NCI-H187 treated with DMSO at 0.1 percent for 48 hours (cell line): Measurements from ENCODE around the gene GMCL2.

Experiments used
- DNase-seq: peaks from one replicate; lab custom pipeline; 2025; lab: John Stamatoyannopoulos, UW

GMCL2 gene

DNA sequence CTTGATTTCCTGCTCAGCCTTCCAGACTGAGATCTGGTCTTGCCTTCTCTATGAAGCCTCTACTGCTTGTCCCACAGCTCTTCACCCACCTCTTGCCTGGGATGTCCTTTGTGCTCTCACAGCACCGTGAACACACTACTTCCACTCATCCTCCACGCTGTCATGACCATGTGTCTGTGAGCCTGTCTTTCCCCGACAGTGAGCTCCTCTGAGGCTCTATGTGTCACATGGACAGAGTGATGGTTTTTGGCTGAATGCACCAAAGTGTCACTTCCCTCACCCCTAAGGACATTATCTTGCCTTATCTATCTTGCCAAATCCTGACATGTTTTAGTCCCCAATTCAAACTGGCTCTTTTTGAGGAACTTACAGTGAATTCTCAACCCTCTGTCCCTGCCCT lies 34.1 kb upstream of the GMCL2 start:
- no peak for DNase-seq

DNA sequence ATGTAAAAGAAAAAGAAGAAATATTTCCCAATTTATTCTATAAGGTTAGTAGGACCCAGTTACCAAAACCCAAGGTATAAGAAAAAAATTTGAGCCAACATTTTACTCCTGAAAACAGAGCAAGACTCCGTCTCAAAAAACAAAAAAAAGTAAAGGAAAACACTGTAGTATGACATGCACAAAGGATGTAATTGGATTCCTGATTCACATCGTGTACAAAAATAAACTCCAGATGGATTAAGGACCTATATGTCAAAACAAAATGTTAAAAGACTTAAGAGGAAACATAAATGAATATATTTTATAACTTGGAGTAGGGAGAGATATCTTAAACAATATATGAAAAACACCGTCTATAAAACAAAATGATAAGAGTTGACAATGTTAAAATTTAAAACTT lies 31.7 kb upstream of the GMCL2 start:
- no peak for DNase-seq

DNA sequence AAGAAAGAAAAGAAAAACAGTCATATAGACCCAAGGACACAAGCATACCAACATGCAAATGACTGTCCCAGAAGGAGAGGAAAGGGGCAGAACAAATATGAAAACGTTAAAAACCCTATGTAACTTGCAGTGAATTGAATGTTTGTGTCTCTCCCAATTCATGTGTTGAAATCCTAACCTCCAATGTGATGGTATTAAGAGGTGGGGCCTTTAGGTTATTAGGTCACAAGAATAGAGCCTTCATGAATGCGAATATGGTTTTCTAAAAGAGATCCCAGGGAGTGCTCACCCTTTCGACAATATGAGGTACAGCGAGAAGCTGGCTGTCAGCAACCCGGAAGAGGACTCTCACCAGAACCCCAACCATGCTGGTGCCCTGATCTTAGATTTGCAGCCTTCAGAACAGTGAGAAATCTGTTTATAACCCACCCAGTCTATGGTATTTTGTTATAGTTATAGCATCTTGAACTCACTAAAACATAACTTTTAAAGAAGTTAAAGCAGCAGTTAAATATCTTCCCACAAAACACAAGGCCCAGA lies 31.1 kb upstream of the GMCL2 start:
- no peak for DNase-seq

DNA sequence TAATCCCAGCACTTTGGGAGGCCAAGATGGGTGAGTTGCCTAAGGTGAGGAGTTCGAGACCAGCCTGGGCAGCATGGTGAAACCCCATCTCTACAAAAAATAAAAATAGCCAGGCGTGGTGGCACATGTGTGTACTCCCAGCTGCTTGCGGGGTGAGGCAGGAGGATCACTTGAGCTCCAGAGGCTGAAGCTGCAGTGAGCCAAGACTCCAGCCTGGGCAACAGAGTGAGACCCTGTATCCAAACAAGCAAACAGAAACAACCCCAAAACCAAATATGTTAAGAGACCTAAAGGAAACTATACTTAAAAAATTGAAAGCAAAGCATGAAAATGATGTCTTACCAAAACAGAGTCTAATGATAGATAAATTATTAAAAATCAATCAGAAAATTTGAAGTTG lies 29.6 kb upstream of the GMCL2 start:
- DNase-seq, result no peak

DNA sequence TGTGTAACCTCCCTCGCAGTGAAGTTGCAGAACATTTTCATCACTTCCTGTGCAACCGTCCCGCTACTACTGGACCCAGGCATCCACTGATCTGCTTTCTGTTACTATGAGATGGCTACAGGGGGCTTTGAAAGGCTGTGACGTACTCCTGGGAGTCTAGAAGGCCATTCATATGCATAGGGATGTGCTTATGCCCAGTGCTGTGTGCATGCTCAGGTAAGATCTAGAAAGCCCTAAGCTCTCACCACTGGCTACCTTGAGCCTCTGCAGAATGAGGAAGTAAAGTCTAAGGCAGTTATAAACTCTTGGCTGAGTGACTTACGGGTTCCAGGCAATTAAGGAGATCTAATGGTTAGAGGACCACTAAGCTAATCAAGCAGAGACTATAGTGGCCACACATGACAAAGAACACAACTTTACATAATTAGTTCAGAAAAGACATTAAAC lies 28.9 kb upstream of the GMCL2 start:
- DNase-seq, result no peak

DNA sequence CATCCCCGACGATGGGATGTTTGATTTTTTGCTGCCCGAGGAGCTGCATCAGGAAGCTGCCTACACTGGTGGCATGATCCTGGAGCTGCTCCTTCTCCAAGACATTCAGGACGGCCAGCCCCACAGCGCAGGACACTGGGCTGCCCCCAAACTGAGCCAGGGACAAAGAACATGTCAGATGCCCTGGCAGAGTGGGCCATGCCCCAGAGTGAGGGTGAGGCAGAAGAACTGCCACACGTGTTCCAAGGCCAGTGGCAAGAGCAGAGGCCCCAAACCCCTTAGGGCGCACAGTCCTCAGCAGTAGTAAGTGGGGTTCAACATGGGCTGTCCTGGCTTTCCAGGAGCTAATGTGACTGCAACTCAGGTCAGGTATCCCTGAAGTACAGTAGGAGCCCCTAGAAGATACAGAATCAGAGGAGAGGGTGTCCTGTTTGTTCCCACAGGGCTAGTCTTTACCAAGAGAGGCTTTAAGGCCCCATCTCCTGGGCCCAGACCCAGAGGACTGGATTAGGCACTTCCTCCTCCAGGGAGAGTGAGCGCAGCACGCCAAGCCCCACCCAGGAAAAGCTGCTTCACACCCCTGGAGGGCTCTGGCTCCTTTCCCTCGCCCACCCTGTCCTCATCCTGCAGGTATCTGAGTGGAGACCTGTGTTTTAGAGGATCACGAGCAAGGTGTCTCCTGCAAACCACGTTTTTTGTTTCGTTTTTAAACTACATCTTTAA lies 28.3 kb upstream of the GMCL2 start:
- no peak for DNase-seq

DNA sequence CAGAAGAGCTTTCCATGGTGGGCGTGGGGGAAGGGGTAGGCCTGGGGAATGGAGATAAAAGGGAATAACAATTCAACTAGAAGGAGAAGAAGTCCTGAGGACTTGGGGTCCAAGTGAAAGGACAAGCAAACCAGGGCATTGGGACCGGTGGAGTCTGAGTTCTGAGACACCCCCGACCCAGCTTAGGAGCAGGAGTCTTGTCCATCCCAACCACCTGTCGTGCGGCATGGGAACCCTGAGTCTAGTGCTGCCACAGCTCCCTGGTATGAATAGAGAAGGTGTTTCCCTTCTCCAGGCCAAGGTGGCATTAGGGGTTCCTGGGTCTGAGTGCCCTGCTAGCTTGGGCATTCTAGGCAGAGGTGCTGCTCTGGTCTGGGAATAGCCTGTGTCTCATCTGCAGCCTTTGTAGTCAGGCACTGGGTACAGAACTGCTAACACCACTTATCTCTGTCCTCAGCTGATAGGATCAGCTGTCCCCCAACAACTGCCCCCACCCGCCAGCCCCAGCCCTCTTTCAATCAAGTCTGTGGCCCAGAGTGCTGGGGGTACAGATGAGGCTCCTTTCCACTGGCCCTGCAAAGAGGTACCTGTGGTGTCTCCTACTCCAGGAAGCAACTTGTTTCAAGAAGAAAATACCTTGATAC lies 27.1 kb upstream of the GMCL2 start:
- no peak for DNase-seq

DNA sequence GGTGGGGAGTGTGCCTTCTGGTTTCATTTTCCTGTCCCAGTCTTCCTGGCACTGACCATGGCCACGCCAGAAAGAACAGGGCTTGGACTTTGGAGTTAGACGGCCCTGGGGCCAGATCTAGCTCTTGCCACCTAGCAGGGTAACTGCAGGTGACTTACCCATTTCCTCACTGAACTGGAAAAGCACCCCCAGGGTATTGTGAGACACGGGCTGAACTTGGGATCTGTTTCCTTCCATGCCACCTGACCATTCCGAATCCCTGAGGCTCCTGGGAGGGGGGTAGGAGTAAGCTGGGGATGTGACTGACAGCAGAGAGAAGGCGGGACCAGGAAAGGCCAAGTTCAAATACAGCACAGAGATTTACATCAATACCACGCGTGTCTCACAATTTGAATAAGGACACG lies 26.6 kb upstream of the GMCL2 start:
- DNase-seq, result no peak

DNA sequence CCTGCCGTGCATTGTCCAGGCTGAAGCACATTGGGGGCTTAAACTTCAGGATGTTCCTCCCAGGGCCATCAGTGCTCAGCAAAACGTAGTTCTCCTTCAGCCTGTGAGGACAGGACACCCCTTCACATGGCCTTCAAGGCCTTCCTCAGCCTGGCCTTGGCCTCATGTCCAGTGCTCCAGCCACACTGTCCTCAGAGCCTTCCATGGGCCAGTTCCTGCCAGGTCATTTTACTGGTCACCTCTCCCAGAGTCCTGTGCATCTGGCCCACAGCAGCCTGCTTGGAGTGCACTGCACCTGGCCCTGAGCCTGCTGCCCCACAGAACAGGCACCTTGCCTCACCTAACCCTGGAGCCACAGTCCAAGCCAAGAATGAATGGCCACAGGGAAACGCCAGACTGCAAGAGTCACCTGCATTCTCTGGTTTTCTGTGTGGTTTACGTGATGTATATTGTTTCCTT lies 25.9 kb upstream of the GMCL2 start:
- no peak for DNase-seq

DNA sequence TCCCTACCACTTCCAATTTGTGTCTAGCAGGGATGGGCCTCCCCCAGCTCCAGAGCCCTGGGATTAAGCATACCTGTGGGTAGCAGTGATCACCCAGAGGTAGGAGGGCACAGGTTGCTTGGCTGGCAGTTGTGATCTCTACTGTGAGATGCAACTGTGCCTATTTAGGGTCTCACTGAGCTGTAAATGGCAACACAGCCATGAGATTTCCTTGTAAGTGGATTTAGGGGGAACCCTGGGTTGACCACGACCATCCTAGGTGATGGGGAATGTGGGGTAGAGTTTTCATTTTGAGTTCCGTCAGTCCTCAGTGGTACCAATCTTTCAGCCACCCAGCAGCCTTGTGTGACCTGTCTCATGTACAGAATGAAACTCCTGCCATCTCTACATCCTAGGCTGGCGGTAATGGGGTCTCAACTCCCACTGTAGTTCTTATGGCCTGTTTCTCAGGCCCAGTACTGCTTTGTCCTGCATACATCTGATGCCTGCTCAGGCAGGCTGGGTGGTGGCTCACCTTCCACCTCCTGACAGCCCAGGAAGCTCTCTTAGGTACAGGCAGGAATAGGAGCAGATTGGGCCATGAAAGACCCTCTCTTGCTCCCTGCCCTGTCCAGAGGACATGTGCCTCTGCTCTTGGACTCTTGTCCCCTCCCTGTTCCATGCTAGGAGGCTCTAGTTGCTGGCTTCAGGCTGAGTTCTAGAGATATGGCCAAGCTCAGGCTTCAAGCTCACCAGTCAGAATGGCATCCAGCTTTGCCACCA lies 25.3 kb upstream of the GMCL2 start:
- no peak for DNase-seq

DNA sequence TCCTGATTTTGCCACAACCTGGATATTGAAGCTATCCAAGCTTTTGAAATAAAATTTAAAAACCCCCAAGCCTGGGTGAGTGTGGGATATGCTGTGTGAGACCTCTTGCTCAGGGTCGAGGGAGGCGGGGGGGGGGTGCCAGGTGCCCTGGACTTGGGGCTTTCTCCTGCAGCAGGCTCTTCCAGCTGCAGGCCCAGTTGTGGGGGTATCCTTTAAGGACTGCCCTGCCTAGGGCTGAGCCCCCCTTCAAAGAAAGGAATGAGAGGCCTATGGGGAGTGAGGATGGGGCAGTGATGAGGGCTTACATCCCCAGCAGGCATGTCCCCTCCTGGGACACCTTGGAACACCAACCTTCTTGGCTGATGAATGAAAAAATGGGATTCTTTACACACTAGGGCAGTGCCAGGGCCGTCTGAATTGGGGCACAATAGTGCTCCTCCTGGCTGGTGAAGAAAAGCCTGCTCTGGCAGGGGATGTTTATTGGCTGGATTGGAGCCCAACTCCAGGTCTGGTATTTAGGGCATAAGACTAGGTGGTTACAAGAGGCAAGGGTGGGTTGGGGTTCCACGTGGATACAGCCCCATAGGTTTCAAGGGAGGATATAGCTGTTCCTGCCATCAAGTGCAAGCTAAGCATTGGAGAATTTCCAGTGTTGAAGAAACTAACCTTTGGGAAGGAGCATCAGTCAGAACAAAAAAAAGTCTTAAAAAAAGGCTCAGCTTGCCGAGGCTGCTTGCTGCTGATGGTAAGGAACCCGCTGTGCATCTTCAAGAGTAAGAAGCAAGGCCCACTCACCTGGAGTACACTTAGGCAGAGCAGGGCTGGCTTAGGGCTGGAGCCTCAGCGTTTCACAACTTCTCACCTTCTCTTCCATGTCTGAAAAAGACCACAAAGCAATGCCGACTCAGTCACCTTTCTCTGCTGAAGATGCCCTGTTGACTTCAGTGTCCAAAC lies 24.2 kb upstream of the GMCL2 start:
- DNase-seq, result no peak

DNA sequence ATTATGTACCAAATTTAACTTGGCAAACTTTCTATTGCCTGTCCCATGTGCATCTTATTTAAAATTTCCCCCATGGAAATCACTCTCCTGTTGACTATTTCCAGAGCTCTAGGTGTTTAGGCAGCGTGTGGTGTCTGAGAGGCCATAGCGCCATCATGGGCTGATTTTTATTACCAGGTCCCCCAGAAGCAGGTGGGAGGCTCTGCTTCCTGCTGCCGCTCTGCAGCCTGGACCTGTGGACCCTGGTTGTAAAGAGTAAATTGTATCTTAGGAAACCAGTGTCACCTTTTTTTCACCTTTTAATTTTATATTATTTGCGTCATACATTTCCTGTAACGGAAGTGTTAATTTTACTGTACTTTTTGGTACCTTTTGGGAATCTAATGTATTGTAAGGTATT lies 23.5 kb upstream of the GMCL2 start:
- DNase-seq, result no peak

DNA sequence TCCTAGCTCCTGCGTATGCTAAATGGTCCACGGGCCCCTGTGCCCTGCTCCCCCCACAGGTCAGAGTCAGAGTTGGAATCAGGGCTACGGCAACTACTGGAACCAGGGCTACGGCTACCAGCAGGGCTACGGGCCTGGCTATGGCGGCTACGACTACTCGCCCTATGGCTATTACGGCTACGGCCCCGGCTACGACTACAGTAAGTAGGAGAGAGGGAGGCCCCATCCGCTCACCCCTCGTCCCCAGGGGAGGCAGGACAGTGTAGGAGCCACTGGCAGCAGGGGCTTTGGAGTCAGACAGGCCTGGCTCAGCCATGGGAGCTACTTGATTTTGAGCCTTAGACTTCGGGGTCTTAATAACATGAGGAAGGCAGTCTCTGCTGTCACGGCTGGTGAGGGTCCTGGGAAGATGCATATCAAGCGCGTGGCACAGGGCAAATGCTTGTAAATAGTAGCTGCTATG lies 22.9 kb upstream of the GMCL2 start:
- no peak for DNase-seq

DNA sequence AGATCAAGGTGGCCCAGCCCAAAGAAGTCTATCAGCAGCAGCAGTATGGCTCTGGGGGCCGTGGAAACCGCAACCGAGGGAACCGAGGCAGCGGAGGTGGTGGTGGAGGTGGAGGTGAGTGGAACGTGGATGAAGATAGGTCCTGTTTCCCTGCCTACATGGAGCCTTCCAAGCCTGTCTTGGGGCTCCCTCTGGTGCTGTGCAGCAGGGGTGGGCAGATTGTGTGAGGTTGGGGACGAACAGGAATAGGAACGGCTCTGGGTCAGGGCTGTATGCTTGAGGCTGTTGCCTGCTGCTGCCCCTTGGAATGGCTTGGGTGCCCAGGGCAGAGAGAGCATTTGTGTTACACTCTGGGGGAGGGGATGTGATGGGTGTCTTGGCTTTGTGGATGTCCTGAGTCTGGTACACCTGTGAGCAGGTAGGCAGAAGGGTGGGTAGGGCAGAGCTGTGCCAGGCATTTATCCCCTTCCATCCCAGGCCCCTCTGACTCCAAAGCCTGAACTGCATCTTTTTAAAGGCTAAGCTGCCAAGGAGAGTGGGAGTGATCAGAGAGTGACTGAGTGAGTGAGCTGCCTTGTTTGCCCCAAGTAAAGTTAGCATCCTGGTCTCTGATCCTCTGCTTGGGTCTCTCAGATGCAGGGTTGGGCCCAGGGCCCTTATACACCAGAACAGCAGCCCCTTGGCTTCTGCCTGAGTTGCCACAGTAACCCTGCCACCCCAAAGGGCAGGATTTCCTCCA lies 22.3 kb upstream of the GMCL2 start:
- no peak for DNase-seq

DNA sequence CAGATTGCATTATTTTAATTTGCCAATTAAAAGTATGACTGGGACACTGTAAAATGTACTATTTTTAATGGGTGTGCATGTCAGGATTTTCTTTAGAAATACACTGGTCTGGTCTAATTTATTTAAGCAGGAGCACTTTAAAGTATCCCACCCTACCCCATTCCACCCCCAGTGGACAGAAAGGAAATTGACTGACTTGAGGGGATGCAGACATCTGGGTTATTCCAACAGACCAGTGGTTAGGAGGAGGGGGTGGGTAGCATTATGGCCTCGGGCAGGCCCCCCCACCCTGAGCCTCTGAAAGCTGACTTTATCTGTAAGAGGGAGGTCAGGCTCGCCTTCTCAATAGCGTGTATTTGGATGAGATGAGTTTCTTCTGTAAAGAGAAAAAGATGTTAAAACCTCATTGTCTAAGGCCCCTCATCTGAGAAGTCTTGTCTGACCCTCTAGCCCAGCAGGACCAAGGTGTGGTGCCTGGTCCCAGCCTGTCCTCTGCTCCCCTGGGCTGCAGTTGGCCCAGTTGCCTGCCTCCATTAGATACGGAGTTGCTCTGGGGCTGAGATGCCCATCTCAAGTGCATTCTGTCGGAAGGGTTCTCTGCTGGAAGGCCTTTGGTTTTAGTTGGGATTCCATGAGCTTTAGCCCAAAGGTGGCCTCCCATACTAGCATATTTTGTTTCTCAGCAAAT lies 21.5 kb upstream of the GMCL2 start:
- DNase-seq, result no peak

DNA sequence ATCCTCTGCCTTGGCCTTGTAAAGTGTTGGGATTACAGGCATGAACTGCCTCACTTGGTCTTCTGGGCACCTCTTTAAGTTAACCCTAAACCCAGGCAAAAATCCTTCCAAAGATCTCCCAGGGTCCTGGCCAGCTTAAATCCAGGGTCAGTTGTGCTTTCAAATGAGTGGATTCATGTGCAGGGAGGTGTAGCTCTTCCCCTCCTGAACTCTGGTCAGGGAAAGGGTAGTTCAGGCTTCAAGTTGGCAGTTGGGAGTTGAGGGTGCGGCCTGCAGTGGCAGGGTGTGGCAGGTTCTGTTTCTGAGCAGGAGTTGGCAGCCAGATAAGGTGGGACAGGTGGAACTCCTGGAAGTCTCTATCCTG lies 20.7 kb upstream of the GMCL2 start:
- no peak for DNase-seq

DNA sequence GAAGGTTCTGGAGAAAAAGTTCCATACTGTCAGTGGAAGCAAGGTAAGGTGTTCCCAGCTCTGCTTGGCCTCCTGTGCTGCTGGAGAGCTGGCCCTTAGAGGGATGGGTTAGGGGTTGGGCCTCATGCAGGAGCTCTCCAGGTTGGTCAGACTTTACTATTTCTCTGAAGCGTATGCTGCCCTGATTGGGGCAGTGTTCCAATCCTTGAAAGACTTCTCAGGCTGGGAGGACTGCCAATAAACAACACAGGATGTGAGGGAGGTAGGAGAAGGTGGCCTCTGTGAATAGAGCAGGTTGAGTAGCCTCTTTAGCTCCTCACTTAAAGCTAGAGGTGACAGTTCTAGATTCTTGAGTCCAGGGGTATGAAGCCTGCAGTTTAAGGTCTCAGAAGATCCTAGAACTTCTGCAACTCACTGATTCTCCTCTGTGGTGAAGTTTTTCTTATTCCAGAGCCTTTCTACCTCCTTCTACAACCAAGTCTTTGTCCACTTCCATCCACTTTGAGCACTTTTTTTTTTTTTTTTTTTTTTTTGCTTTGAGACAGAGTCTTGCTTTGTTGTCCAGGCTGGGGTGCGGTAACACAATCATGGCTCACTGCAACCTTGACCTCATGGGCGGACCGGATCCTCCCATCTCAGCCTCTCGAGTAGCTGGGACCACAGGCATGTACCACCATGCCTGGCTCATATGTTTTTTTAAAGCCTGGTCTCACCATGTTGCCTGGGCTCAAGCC lies 20.2 kb upstream of the GMCL2 start:
- DNase-seq, result no peak

DNA sequence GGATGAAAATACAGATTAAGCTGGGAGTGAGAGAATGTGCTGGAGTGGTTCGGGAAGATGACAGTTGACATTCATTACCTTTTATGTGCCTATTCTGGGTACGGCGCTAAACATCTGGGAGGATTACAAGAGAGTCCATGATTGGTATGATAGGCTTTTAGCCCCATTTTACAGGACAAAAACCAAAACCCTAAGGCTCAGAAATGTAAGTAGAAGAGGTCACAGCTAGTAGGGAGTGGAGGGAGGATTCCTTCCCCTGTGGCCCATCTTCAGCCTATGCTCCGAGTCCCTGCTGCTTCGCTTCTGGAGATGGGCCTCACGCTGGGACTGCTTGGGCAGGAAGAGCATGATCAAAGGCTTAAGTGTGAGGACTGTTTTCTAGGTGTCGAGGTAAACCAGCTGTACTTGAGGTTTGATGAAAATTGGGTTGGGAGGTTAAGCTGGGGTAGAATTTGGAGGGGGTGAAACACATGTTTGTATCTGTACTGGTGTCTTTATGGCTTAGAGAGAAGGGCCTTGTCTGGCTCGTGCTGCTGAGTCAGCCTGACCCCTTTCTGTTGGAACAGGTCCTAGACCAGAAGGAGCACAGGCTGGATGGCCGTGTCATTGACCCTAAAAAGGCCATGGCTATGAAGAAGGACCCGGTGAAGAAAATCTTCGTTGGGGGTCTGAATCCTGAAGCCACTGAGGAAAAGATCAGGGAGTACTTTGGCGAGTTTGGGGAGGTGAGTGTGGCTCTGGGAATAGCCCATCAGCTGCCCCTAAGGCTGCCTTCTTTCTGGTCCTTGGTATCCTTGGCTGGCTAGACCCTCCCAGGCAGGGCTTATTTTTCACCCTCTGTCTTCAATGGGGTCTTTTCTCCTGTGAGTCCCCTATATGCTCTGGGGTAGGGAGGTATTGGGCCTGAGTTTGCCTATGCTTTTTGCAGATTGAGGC lies 19.3 kb upstream of the GMCL2 start:
- no peak for DNase-seq

DNA sequence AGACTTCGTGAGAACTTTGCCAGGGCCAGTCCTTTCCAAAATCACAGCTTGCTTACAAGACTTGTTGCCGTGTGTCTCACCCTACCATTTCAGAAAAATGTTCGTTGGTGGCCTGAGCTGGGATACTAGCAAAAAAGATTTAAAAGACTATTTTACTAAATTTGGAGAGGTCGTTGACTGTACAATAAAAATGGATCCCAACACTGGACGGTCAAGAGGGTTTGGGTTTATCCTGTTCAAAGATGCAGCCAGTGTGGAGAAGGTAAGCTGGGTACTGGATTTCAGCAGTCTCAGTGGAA lies 18.5 kb upstream of the GMCL2 start:
- no peak for DNase-seq
